Neutrophil (primary cell): Measurements from ENCODE around the gene SH3BP2.

Experiments used
- H3K27ac ChIP-seq: fragments of 200-600 bp; sonication (generic); 2 replicates; pipeline ENCODE4 v1.5.1; 2016; ENCODE audit warnings: mild to moderate bottlenecking, moderate library complexity
- H3K27me3 ChIP-seq: fragments of 200-600 bp; sonication (generic); 2 replicates; pipeline ENCODE4 v1.6.0; 2016; ENCODE audit warnings: mild to moderate bottlenecking
- H3K36me3 ChIP-seq: fragments of 200-600 bp; sonication (generic); 2 replicates; pipeline ENCODE4 v1.5.1; 2017
- H3K4me1 ChIP-seq, 2 experiments: fragments of 200-600 bp in 1 of 2; sonication (generic) in 1 of 2; 1 replicate in 1 of 2; 2 replicates in 1 of 2; pipeline versions ENCODE4 v1.5.1 to v1.6.1; 2013 to 2016; ENCODE audit warnings: low read depth in 1 of 2, low read length in 1 of 2, mild to moderate bottlenecking in 1 of 2, moderate library complexity in 1 of 2; ENCODE audit not compliant: control insufficient read depth in 1 of 2, insufficient read depth in 1 of 2
- H3K4me3 ChIP-seq, 2 experiments: fragments of 200-600 bp in 1 of 2; sonication (generic) in 1 of 2; 1 replicate in 1 of 2; 2 replicates in 1 of 2; pipeline ENCODE4 v1.5.1; 2013 to 2016; ENCODE audit warnings: low read depth in 1 of 2, low read length in 1 of 2, mild to moderate bottlenecking in 1 of 2, moderate library complexity in 1 of 2
- H3K9me3 ChIP-seq: fragments of 200-600 bp; sonication (generic); 2 replicates; pipeline ENCODE4 v1.5.1; 2016
- TF ChIP-seq, protein P1 (sequence below): fragments of 200-600 bp; sonication (generic); IDR thresholded peaks from 2 replicates; pipeline ENCODE4 v1.5.1; 2016; ENCODE audit warnings: antibody characterized with exemption

SH3BP2 gene

DNA sequence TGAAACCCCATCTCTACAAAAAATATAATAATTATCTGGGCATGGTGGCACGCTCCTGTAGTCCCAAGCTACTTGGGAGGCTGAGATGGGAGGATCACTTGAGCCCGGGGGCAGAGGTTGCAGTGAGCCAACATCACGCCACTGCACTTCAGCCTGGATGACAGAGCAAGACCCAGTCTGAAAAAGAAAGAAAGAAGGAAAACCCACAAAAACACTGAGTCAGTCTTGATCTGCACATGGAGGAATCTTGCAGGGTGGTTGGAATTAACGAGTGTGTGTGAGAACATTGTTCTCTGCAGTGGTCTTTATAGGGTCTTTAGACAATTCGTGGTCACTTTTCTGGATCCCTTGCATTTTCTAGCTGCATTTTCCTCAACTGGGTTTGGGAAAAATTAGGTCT is 74.0 kb downstream of the SH3BP2 start:
- TF ChIP-seq, protein P1, sequence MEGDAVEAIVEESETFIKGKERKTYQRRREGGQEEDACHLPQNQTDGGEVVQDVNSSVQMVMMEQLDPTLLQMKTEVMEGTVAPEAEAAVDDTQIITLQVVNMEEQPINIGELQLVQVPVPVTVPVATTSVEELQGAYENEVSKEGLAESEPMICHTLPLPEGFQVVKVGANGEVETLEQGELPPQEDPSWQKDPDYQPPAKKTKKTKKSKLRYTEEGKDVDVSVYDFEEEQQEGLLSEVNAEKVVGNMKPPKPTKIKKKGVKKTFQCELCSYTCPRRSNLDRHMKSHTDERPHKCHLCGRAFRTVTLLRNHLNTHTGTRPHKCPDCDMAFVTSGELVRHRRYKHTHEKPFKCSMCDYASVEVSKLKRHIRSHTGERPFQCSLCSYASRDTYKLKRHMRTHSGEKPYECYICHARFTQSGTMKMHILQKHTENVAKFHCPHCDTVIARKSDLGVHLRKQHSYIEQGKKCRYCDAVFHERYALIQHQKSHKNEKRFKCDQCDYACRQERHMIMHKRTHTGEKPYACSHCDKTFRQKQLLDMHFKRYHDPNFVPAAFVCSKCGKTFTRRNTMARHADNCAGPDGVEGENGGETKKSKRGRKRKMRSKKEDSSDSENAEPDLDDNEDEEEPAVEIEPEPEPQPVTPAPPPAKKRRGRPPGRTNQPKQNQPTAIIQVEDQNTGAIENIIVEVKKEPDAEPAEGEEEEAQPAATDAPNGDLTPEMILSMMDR, result no peak
- Histone ChIP-seq H3K36me3 (peaks cover 6% of the 10 kb centered on the region), H3K27ac (no peak overlapping the region), H3K4me3 (no peak overlapping the region), H3K4me1 (peaks cover 36 to 57% of the 10 kb centered on the region in 2 experiments), H3K9me3 (no peaks in the 10 kb centered on the region), H3K27me3 (no peaks in the 10 kb centered on the region)

GRCh38 chr4:2867758-2868491 is 75.0 kb downstream of the SH3BP2 start:
- TF ChIP-seq, protein P1, result no peak
- Histone ChIP-seq H3K36me3 (peaks cover 6% of the 10 kb centered on the region), H3K4me3 (no peak overlapping the region), H3K9me3 (no peaks in the 10 kb centered on the region), H3K27ac (no peak overlapping the region), H3K27me3 (no peaks in the 10 kb centered on the region), H3K4me1 (peaks cover 33 to 55% of the 10 kb centered on the region in 2 experiments)

DNA sequence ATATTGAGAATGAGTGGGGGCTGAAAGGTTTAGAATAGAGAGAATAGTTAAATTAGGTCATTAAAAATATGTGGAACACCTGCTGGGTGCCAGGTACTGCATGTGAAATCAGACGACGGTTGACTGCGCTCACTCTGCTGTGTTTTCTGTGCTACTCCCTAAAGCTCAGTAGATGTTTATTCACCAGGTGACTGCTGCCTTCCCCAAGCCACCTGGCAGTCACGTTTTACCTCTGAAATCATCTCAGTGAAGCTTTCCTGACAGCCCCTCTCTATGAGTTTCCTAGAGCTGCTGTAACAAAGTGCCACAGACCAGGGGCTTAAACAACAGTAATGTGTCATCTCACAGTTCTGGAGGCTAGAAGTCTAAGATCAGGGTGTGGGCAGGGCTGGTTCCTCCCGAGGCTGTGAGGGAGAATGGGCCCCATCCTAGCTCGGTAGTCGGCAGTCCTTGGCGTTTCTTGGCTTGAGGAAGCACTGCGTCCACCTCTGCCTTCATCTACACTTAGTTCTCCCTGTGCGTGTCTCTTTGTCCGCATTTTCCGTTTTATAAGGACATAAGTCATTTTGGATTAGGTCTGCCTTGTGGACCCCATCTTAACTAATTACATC is 76.1 kb downstream of the SH3BP2 start:
- H3K4me1 ChIP-seq, result peaks cover 31 to 50% of the 10 kb centered on the region in 2 experiments

DNA sequence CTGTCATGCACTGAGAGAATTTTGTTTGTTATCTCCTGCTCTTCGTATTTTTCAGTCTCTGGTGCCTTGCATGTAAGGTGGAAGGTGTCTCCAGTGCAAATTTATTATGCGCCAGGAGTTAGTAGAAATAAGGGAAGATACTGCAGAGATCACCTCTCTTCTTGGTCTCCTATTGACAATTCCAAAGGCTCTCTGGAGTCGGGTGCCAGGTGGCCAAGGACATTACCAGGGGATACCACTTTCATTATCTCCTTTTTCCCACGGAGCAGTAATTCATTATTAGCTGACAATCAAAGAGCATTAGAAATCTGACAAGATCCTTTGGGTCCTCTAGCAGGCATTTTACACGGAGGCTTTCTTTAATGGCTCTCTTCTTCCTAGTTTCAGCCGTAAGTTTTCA is 76.8 kb downstream of the SH3BP2 start:
- no peaks in the 10 kb centered on the region for H3K9me3 ChIP-seq
- TF ChIP-seq, protein P1, result no peak
- H3K4me3 ChIP-seq, result no peak overlapping the region
- no peaks in the 10 kb centered on the region for H3K27me3 ChIP-seq
- no peak overlapping the region for H3K27ac ChIP-seq
- H3K4me1 ChIP-seq, result peaks cover 26 to 43% of the 10 kb centered on the region in 2 experiments
- H3K36me3 ChIP-seq, result peaks cover 6% of the 10 kb centered on the region

More for the DNA sequence above, 76.1 kb downstream of the SH3BP2 start:
- TF ChIP-seq, protein P1, result no peak
- no peaks in the 10 kb centered on the region for H3K27me3 ChIP-seq
- no peaks in the 10 kb centered on the region for H3K9me3 ChIP-seq
- peaks cover 6% of the 10 kb centered on the region for H3K36me3 ChIP-seq
- no peak overlapping the region for H3K27ac ChIP-seq
- H3K4me3 ChIP-seq, result no peak overlapping the region

GRCh38 chr4:2870082-2870481 is 77.2 kb downstream of the SH3BP2 start:
- H3K27ac ChIP-seq, result peak overlapping the region; percentile 78
- peaks cover 23 to 42% of the 10 kb centered on the region in 2 experiments for H3K4me1 ChIP-seq
- no peaks in the 10 kb centered on the region for H3K9me3 ChIP-seq
- H3K27me3 ChIP-seq, result no peaks in the 10 kb centered on the region
- H3K4me3 ChIP-seq, result no peak overlapping the region
- TF ChIP-seq, protein P1, result no peak
- H3K36me3 ChIP-seq, result peaks cover 6% of the 10 kb centered on the region
